WTC11 (cell line): ENCODE measurements around the gene ATP11A. TPM values are rescaled to one million over a fixed set of nuclear protein-coding genes. Genes with fewer than 3 reads are reported as not detected.

ENCODE experiments used
- ATAC-seq: fragments of 200-7000 bp; cut with Tn5 transposase; 2 replicates; pipeline ENCODE4 v1.10.0; 2021; ENCODE audit warnings: mild to moderate bottlenecking, moderate library complexity
- CTCF ChIA-PET: fragments of 300-600 bp; sonication (Branson Sonifier 250); formaldehyde crosslinking; loops from one replicate; lab custom pipeline; 2021; ENCODE audit warnings: antibody characterized with exemption; lab: Charles Lee
- POLR2A ChIA-PET: fragments of 350-600 bp; sonication (Branson Sonifier 250); formaldehyde crosslinking; loops from one replicate; lab custom pipeline; 2021; ENCODE audit warnings: antibody characterized with exemption; lab: Charles Lee
- DNase-seq: peaks from one replicate; pipeline ENCODE4 v3.0.0; 2021; ENCODE audit warnings: low spot score
- H3K27ac Mint-ChIP-seq: 2 replicates; pipeline ENCODE4 v1.8.0; 2021; ENCODE audit warnings: mixed read lengths
- H3K27me3 Mint-ChIP-seq: 2 replicates; pipeline ENCODE4 v1.8.0; 2021; ENCODE audit warnings: low read depth, mild to moderate bottlenecking, moderate library complexity, mixed read lengths
- H3K36me3 Mint-ChIP-seq: 2 replicates; pipeline ENCODE4 v1.8.0; 2021; ENCODE audit warnings: mixed read lengths
- H3K4me1 Mint-ChIP-seq: 2 replicates; pipeline ENCODE4 v1.8.0; 2022; ENCODE audit warnings: mixed read lengths
- H3K4me3 Mint-ChIP-seq: 2 replicates; pipeline ENCODE4 v1.8.0; 2021; ENCODE audit warnings: mild to moderate bottlenecking, moderate library complexity, mixed read lengths
- H3K9me3 Mint-ChIP-seq: 2 replicates; pipeline ENCODE4 v1.8.0; 2021; ENCODE audit warnings: mixed read lengths
- CBFB ChIP-seq: sonication (generic); formaldehyde crosslinking; IDR thresholded peaks from 2 replicates; pipeline ENCODE4 v1.8.1; 2022; ENCODE audit warnings: mild to moderate bottlenecking, low read depth, missing genetic modification reagents
- E2F1 ChIP-seq: sonication (generic); formaldehyde crosslinking; IDR thresholded peaks from 2 replicates; pipeline ENCODE4 v1.8.0; 2022; ENCODE audit warnings: mild to moderate bottlenecking, missing genetic modification reagents
- ELF4 ChIP-seq: sonication (generic); formaldehyde crosslinking; IDR thresholded peaks from 2 replicates; pipeline ENCODE4 v1.8.1; 2022; ENCODE audit warnings: low read depth, mild to moderate bottlenecking, moderate library complexity, missing genetic modification reagents
- ETV6 ChIP-seq: sonication (generic); formaldehyde crosslinking; IDR thresholded peaks from 2 replicates; pipeline ENCODE4 v1.8.1; 2022; ENCODE audit warnings: mild to moderate bottlenecking, missing genetic modification reagents
- TEAD4 ChIP-seq: sonication (generic); formaldehyde crosslinking; IDR thresholded peaks from 2 replicates; pipeline ENCODE4 v1.8.0; 2022; ENCODE audit warnings: mild to moderate bottlenecking, missing genetic modification reagents
- TP53 ChIP-seq: sonication (generic); formaldehyde crosslinking; IDR thresholded peaks from 2 replicates; pipeline ENCODE4 v1.8.1; 2023; ENCODE audit warnings: mild to moderate bottlenecking, missing genetic modification reagents
- ZMAT4 ChIP-seq: fragments of 250-450 bp; sonication (Bioruptor Pico); IDR thresholded peaks from 2 replicates; pipeline ENCODE4 v1.9.0; 2021; ENCODE audit warnings: mild to moderate bottlenecking
- ZNF281 ChIP-seq: sonication (generic); formaldehyde crosslinking; IDR thresholded peaks from 2 replicates; pipeline ENCODE4 v1.8.0; 2023; ENCODE audit warnings: mild to moderate bottlenecking, missing genetic modification reagents
- ZNF423 ChIP-seq: fragments of 250-450 bp; sonication (Bioruptor Pico); IDR thresholded peaks from 2 replicates; pipeline ENCODE4 v2.1.2; 2022; ENCODE audit warnings: mild to moderate bottlenecking, moderate library complexity
- ZNF671 ChIP-seq: fragments of 250-450 bp; sonication (Bioruptor Pico); IDR thresholded peaks from 2 replicates; pipeline ENCODE4 v1.8.0; 2021; ENCODE audit warnings: mild to moderate bottlenecking
- total RNA-seq: library from RNA; stranded (reverse); gene quantifications from 3 replicates; pipeline ENCODE4 v1.2.3, GENCODE V29; 2021
- TF ChIP-seq, protein P1 (sequence below): sonication (generic); formaldehyde crosslinking; IDR thresholded peaks from 2 replicates; pipeline ENCODE4 v1.8.0; 2023; ENCODE audit warnings: missing genetic modification reagents, mild to moderate bottlenecking, borderline replicate concordance
- TF ChIP-seq, protein P2 (sequence below): sonication (generic); formaldehyde crosslinking; IDR thresholded peaks from 2 replicates; pipeline ENCODE4 v1.8.0; 2022; ENCODE audit warnings: mild to moderate bottlenecking, missing genetic modification reagents
- TF ChIP-seq, protein P3 (sequence below): sonication (generic); formaldehyde crosslinking; IDR thresholded peaks from 2 replicates; pipeline ENCODE4 v1.8.1; 2022; ENCODE audit warnings: low read depth, missing genetic modification reagents, borderline replicate concordance
- TF ChIP-seq, protein P4 (sequence below): sonication (generic); formaldehyde crosslinking; IDR thresholded peaks from 2 replicates; pipeline ENCODE4 v1.8.1; 2023; ENCODE audit warnings: mild to moderate bottlenecking, missing genetic modification reagents

The ATP11A gene
- total RNA-seq, 1 experiment from 2014 or later, result 100 TPM

DNA sequence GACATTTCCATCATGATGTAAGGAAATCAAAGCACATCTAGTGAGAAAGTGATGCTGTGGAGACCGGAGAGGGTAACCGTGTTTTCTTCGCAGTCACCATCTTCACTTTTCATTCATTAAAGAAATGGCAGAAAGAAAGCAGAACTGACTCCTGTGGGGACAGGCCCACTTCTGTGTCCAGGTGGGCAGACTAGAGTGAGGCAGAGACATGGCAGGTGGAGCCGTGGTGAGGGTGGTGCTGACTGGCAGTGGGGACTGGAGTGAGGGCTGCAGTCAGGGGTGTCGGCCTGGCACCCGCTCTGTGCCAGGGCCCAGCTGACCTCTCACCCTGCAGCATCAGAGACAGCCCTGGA, 207.7 kb downstream of the ATP11A start (continued):
- TF ChIP-seq, protein P1, sequence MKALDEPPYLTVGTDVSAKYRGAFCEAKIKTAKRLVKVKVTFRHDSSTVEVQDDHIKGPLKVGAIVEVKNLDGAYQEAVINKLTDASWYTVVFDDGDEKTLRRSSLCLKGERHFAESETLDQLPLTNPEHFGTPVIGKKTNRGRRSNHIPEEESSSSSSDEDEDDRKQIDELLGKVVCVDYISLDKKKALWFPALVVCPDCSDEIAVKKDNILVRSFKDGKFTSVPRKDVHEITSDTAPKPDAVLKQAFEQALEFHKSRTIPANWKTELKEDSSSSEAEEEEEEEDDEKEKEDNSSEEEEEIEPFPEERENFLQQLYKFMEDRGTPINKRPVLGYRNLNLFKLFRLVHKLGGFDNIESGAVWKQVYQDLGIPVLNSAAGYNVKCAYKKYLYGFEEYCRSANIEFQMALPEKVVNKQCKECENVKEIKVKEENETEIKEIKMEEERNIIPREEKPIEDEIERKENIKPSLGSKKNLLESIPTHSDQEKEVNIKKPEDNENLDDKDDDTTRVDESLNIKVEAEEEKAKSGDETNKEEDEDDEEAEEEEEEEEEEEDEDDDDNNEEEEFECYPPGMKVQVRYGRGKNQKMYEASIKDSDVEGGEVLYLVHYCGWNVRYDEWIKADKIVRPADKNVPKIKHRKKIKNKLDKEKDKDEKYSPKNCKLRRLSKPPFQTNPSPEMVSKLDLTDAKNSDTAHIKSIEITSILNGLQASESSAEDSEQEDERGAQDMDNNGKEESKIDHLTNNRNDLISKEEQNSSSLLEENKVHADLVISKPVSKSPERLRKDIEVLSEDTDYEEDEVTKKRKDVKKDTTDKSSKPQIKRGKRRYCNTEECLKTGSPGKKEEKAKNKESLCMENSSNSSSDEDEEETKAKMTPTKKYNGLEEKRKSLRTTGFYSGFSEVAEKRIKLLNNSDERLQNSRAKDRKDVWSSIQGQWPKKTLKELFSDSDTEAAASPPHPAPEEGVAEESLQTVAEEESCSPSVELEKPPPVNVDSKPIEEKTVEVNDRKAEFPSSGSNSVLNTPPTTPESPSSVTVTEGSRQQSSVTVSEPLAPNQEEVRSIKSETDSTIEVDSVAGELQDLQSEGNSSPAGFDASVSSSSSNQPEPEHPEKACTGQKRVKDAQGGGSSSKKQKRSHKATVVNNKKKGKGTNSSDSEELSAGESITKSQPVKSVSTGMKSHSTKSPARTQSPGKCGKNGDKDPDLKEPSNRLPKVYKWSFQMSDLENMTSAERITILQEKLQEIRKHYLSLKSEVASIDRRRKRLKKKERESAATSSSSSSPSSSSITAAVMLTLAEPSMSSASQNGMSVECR, result no peak
- TF ChIP-seq ZNF281 (CRISPR knock-in tag), result no peak
- no peak for TF ChIP-seq CBFB (CRISPR knock-in tag)
- TF ChIP-seq, protein P2, sequence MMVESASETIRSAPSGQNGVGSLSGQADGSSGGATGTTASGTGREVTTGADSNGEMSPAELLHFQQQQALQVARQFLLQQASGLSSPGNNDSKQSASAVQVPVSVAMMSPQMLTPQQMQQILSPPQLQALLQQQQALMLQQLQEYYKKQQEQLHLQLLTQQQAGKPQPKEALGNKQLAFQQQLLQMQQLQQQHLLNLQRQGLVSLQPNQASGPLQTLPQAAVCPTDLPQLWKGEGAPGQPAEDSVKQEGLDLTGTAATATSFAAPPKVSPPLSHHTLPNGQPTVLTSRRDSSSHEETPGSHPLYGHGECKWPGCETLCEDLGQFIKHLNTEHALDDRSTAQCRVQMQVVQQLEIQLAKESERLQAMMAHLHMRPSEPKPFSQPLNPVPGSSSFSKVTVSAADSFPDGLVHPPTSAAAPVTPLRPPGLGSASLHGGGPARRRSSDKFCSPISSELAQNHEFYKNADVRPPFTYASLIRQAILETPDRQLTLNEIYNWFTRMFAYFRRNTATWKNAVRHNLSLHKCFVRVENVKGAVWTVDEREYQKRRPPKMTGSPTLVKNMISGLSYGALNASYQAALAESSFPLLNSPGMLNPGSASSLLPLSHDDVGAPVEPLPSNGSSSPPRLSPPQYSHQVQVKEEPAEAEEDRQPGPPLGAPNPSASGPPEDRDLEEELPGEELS (CRISPR knock-in tag), result no peak
- TF ChIP-seq, protein P3, sequence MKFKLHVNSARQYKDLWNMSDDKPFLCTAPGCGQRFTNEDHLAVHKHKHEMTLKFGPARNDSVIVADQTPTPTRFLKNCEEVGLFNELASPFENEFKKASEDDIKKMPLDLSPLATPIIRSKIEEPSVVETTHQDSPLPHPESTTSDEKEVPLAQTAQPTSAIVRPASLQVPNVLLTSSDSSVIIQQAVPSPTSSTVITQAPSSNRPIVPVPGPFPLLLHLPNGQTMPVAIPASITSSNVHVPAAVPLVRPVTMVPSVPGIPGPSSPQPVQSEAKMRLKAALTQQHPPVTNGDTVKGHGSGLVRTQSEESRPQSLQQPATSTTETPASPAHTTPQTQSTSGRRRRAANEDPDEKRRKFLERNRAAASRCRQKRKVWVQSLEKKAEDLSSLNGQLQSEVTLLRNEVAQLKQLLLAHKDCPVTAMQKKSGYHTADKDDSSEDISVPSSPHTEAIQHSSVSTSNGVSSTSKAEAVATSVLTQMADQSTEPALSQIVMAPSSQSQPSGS, result no peak
- no peak for TF ChIP-seq E2F1
- no peak for TF ChIP-seq ETV6 (CRISPR knock-in tag)
- TF ChIP-seq ZMAT4 (CRISPR knock-in tag), result no peak

DNA sequence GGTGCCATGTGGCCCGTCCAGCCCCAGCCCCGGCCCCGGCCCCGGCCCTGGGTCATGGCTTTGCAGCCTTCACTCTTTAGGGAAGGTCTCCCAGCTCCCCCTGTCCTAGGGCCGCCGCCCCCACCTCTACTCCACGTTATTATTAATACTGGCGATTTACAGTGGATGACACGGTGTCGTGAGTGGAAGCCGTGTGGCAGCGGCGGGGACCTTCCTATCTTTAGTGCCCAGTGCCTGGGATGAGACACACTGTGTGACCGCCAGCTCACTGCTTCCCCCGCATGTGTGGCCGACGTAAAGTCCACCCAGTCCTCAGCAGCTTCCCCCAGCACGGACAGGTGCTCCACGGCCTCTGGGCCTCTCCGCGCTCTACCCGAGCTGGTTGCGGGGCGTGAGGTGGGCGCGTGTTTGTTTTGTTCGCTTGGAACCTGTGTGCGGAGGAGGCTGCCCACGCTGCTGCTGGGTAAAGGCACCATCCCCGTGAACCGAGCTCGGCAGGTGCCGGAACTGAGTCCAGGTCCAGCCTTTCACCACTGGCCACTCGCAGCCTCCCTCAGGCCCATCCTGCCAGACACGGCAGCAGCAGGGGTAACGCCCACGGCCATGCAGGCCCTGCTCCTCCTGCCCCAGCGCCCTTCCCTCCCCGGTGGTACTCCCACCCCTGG, 208.2 kb downstream of the ATP11A start:
- Mint-ChIP-seq H3K4me1 (peaks cover 49% of the 10 kb centered on the region), H3K4me3 (no peak overlapping the region), H3K36me3 (peaks cover 16% of the 10 kb centered on the region), H3K9me3 (no peaks in the 10 kb centered on the region), H3K27ac (no peak overlapping the region), H3K27me3 (peaks cover 4% of the 10 kb centered on the region; the same call in 1 of the 2 replicates)
- ATAC-seq (no peak), DNase-seq (peak; percentile 12)
- POLR2A ChIA-PET, result no interaction called here
- CTCF ChIA-PET, result interaction anchor here (0.6 to 1.6 kb wide), 4 partner anchors 23 to 45 kb away, joined by 3 to 4 read pairs (median 4); no protein-coding TSS in a partner anchor
- TF ChIP-seq ELF4 (no peak), TP53 (CRISPR knock-in tag) (no peak), ZNF671 (CRISPR knock-in tag) (no peak), ZNF423 (CRISPR knock-in tag) (no peak), TEAD4 (CRISPR knock-in tag) (no peak)
- TF ChIP-seq, protein P4, sequence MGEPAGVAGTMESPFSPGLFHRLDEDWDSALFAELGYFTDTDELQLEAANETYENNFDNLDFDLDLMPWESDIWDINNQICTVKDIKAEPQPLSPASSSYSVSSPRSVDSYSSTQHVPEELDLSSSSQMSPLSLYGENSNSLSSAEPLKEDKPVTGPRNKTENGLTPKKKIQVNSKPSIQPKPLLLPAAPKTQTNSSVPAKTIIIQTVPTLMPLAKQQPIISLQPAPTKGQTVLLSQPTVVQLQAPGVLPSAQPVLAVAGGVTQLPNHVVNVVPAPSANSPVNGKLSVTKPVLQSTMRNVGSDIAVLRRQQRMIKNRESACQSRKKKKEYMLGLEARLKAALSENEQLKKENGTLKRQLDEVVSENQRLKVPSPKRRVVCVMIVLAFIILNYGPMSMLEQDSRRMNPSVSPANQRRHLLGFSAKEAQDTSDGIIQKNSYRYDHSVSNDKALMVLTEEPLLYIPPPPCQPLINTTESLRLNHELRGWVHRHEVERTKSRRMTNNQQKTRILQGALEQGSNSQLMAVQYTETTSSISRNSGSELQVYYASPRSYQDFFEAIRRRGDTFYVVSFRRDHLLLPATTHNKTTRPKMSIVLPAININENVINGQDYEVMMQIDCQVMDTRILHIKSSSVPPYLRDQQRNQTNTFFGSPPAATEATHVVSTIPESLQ (CRISPR knock-in tag), result no peak
